Caco-2 (cell line): ENCODE results near the gene SH3BP2. TPM values are rescaled to one million over a fixed set of nuclear protein-coding genes. Genes with fewer than 3 reads are reported as not detected.

Source experiments
- BruUV-seq: library from RNA; stranded (reverse); fragments of 400-500 nt; replicated peaks from 2 replicates; lab custom pipeline; 2021; lab: Mats Ljungman, UMichigan
- CTCF ChIA-PET: fragments of 300-600 bp; sonication (Branson Sonifier 250); formaldehyde crosslinking; loops from one replicate; lab custom pipeline; 2022; ENCODE audit warnings: antibody characterized with exemption; lab: Charles Lee
- POLR2A ChIA-PET: fragments of 300-600 bp; sonication (Branson Sonifier 250); formaldehyde crosslinking; loops from one replicate; lab custom pipeline; 2022; ENCODE audit warnings: antibody characterized with exemption; lab: Charles Lee
- DNase-seq, 2 experiments: peaks; one replicate each; pipeline versions ENCODE4 v3.0.0 to v3.0.0-alpha.2; 2020 to 2022
- H3K27me3 ChIP-seq: replicated peaks from 2 replicates; pipeline ENCODE4 v1.6.0; 2011; ENCODE audit warnings: low read length; ENCODE audit not compliant: control insufficient read depth, insufficient read depth
- H3K36me3 ChIP-seq: 2 replicates; pipeline ENCODE4 v1.5.1; 2011; ENCODE audit warnings: low read length; ENCODE audit not compliant: control insufficient read depth, insufficient read depth
- H3K4me1 ChIP-seq: fragments of 250-450 bp; sonication (Bioruptor Pico); 2 replicates; pipeline ENCODE4 v1.5.1; 2020; ENCODE audit warnings: mild to moderate bottlenecking
- H3K4me3 ChIP-seq: 2 replicates; pipeline ENCODE4 v1.5.1; 2011; ENCODE audit warnings: low read depth, mild to moderate bottlenecking, control low read depth, low read length
- H3K9me3 ChIP-seq: fragments of 250-450 bp; sonication (Bioruptor Pico); 2 replicates; pipeline ENCODE4 v1.5.1; 2020; ENCODE audit warnings: mild to moderate bottlenecking, moderate library complexity
- H3K27ac Mint-ChIP-seq: one replicate; pipeline ENCODE4 v1.8.0; 2022; ENCODE audit warnings: mixed read lengths; ENCODE audit not compliant: unreplicated experiment
- H3K27me3 Mint-ChIP-seq: one replicate; pipeline ENCODE4 v1.8.0; 2022; ENCODE audit warnings: mixed read lengths; ENCODE audit not compliant: insufficient read depth, unreplicated experiment
- H3K36me3 Mint-ChIP-seq: one replicate; pipeline ENCODE4 v1.8.0; 2022; ENCODE audit warnings: mild to moderate bottlenecking, mixed read lengths; ENCODE audit not compliant: insufficient read depth, unreplicated experiment
- H3K4me1 Mint-ChIP-seq: one replicate; pipeline ENCODE4 v1.8.0; 2022; ENCODE audit warnings: low read depth, mixed read lengths; ENCODE audit not compliant: unreplicated experiment
- H3K4me3 Mint-ChIP-seq: one replicate; pipeline ENCODE4 v1.8.0; 2022; ENCODE audit warnings: mild to moderate bottlenecking, moderate library complexity, mixed read lengths; ENCODE audit not compliant: unreplicated experiment
- H3K9me3 Mint-ChIP-seq: one replicate; pipeline ENCODE4 v1.8.0; 2022; ENCODE audit warnings: mixed read lengths; ENCODE audit not compliant: unreplicated experiment
- CTCF ChIP-seq, 2 experiments: fragments of 200-600 bp in 1 of 2; IDR thresholded peaks; 1 replicate in 1 of 2; 2 replicates in 1 of 2; pipeline versions ENCODE4 v1.5.1 to v1.8.0; 2011 to 2022; ENCODE audit warnings: antibody characterized with exemption in 1 of 2, control low read depth in 1 of 2, inconsistent platforms in 1 of 2, low read depth in 1 of 2, low read length in 1 of 2, mild to moderate bottlenecking in 1 of 2, moderate library complexity in 1 of 2; ENCODE audit not compliant: insufficient read depth in 1 of 2, severe bottlenecking in 1 of 2, unreplicated experiment in 1 of 2
- intact Hi-C: fragments of 100-400 bp; cut with micrococcal nuclease; formaldehyde crosslinking; loops from one replicate; pipeline ENCODE4 v1.10.0; 2022; ENCODE audit not compliant: unreplicated experiment
- total RNA-seq: library from RNA; stranded (reverse); gene quantifications from 2 replicates; pipeline ENCODE4 v1.2.3, GENCODE V29; 2022

The SH3BP2 gene
- total RNA-seq, 1 experiment from 2014 or later, result 44.4 TPM

- H3K4me1 ChIP-seq, result peaks cover 2% of the 10 kb centered on the region; the same call in 1 of the 2 replicates
- DNase-seq, result no peak
- H3K4me3 ChIP-seq, result no peak overlapping the region
- no peaks in the 10 kb centered on the region for H3K9me3 ChIP-seq
- no TSS peak for BruUV-seq
- no peak overlapping the region for H3K27ac Mint-ChIP-seq
- ChIA-PET CTCF (no interaction called here), POLR2A (no interaction called here)
- no peak overlapping the region for H3K4me3 Mint-ChIP-seq
- H3K36me3 Mint-ChIP-seq, result peaks cover 33% of the 10 kb centered on the region
- H3K36me3 ChIP-seq, result no peaks in the 10 kb centered on the region
- TF ChIP-seq CTCF (IDR thresholded peaks at IDR 0.05; ENCODE audit: insufficient read depth in 1 of 2, low read depth in 1 of 2, low read length in 1 of 2, severe bottlenecking in 1 of 2, unreplicated experiment in 1 of 2), result no peak
- H3K4me1 Mint-ChIP-seq, result peaks cover 8% of the 10 kb centered on the region
- no peaks in the 10 kb centered on the region for H3K27me3 Mint-ChIP-seq
- intact Hi-C loops, result no loop called here
- no peaks in the 10 kb centered on the region for H3K27me3 ChIP-seq
- H3K9me3 Mint-ChIP-seq, result no peaks in the 10 kb centered on the region
These were observed 29.8 kb downstream of the SH3BP2 start for GRCh38 chr4:2822461-2823300.

- DNase-seq, result no peak
- no peaks in the 10 kb centered on the region for H3K4me1 ChIP-seq
- peaks cover 33% of the 10 kb centered on the region for H3K36me3 Mint-ChIP-seq
- intact Hi-C loops, result no loop called here
- no peak overlapping the region for H3K4me3 ChIP-seq
- H3K9me3 Mint-ChIP-seq, result no peaks in the 10 kb centered on the region
- no peaks in the 10 kb centered on the region for H3K27me3 ChIP-seq
- BruUV-seq, result no TSS peak
- no peaks in the 10 kb centered on the region for H3K9me3 ChIP-seq
- CTCF ChIA-PET, result no interaction called here
- TF ChIP-seq CTCF (IDR thresholded peaks at IDR 0.05; ENCODE audit: insufficient read depth in 1 of 2, low read depth in 1 of 2, low read length in 1 of 2, severe bottlenecking in 1 of 2, unreplicated experiment in 1 of 2), result no peak
- peaks cover 8% of the 10 kb centered on the region for H3K4me1 Mint-ChIP-seq
- H3K36me3 ChIP-seq, result no peaks in the 10 kb centered on the region
- no peak overlapping the region for H3K4me3 Mint-ChIP-seq
- H3K27ac Mint-ChIP-seq, result no peak overlapping the region
- no peaks in the 10 kb centered on the region for H3K27me3 Mint-ChIP-seq
- POLR2A ChIA-PET, result no interaction called here
These were observed 30.4 kb downstream of the SH3BP2 start for GRCh38 chr4:2823301-2823670.

- Histone ChIP-seq H3K4me3 (no peak overlapping the region), H3K9me3 (no peaks in the 10 kb centered on the region), H3K4me1 (no peaks in the 10 kb centered on the region), H3K36me3 (no peaks in the 10 kb centered on the region), H3K27me3 (no peaks in the 10 kb centered on the region)
- intact Hi-C loops, result no loop called here
- CTCF ChIA-PET, result no interaction called here
- no peak for DNase-seq
- no peak for TF ChIP-seq CTCF (IDR thresholded peaks at IDR 0.05; ENCODE audit: insufficient read depth in 1 of 2, low read depth in 1 of 2, low read length in 1 of 2, severe bottlenecking in 1 of 2, unreplicated experiment in 1 of 2)
- Mint-ChIP-seq H3K36me3 (peaks cover 33% of the 10 kb centered on the region), H3K27ac (no peak overlapping the region), H3K9me3 (no peaks in the 10 kb centered on the region), H3K4me3 (no peak overlapping the region), H3K27me3 (no peaks in the 10 kb centered on the region), H3K4me1 (peaks cover 8% of the 10 kb centered on the region)
- no TSS peak for BruUV-seq
- POLR2A ChIA-PET, result no interaction called here
These were observed 30.9 kb downstream of the SH3BP2 start for GRCh38 chr4:2823671-2824328.
